Activated CD4-positive, CD25-positive, alpha-beta regulatory T cell treated with anti-CD3 and anti-CD28 coated beads, Interleukin-2, amount 50 U/mL, for 16 hours (primary cell): ENCODE measurements around the gene HOXC11.

Source experiments
- DNase-seq: peaks from one replicate; pipeline ENCODE4 v3.0.0-alpha.2; 2020; ENCODE audit warnings: low read depth, low spot score

The HOXC11 gene

GRCh38 chr12:53997204-53998109 is 24.5 kb downstream of the HOXC11 start:
- DNase-seq, result no peak

- DNase-seq, result no peak
Observed at GRCh38 chr12:53998110-53998899, 25.4 kb downstream of the HOXC11 start.

- no peak for DNase-seq
Observed at GRCh38 chr12:53998900-53999236, 25.9 kb downstream of the HOXC11 start.

- DNase-seq, result no peak
Observed at GRCh38 chr12:53999559-54000115, 26.7 kb downstream of the HOXC11 start.

GRCh38 chr12:54000116-54001114 is 27.5 kb downstream of the HOXC11 start, which contains the start of gene HOXC9:
Gene HOXC9, plus strand, starts transcription at chr12:54000161. Its CDS starts 28 bp downstream, at chr12:54000189.
- no peak for DNase-seq

GRCh38 chr12:54001283-54002187 is 28.6 kb downstream of the HOXC11 start:
- no peak for DNase-seq

- no peak for DNase-seq
Observed at GRCh38 chr12:54002278-54002914, 29.5 kb downstream of the HOXC11 start.

- no peak for DNase-seq
Observed at GRCh38 chr12:54002915-54003389, 30.0 kb downstream of the HOXC11 start.

GRCh38 chr12:54003625-54004024 is 30.7 kb downstream of the HOXC11 start:
- DNase-seq, result no peak

- no peak for DNase-seq
Observed at GRCh38 chr12:54004063-54004840, 31.3 kb downstream of the HOXC11 start.

GRCh38 chr12:54004841-54005530 is 32.1 kb downstream of the HOXC11 start:
- no peak for DNase-seq

GRCh38 chr12:54005531-54005852 is 32.6 kb downstream of the HOXC11 start:
- no peak for DNase-seq

GRCh38 chr12:54005853-54006558 is 33.1 kb downstream of the HOXC11 start:
- DNase-seq, result peak; percentile 75

GRCh38 chr12:54006559-54007220 is 33.8 kb downstream of the HOXC11 start:
- no peak for DNase-seq

- DNase-seq, result no peak
Observed at GRCh38 chr12:54007538-54008259, 34.8 kb downstream of the HOXC11 start.

GRCh38 chr12:54008260-54008552 is 35.3 kb downstream of the HOXC11 start:
- DNase-seq, result no peak
